SW 1271 (cell line): ENCODE data around the gene ANXA1.

Experiments
- DNase-seq, 2 experiments: peaks; one replicate each; lab custom pipeline; 2025; lab: John Stamatoyannopoulos, UW

The ANXA1 gene

GRCh38 chr9:73151653-73152542 is at the start of gene ANXA1:
ANXA1 (plus strand) TSS chr9:73151865; CDS start chr9:73158536, 6,671 bp downstream.
- peak; percentile 93 to 98 for DNase-seq

DNA sequence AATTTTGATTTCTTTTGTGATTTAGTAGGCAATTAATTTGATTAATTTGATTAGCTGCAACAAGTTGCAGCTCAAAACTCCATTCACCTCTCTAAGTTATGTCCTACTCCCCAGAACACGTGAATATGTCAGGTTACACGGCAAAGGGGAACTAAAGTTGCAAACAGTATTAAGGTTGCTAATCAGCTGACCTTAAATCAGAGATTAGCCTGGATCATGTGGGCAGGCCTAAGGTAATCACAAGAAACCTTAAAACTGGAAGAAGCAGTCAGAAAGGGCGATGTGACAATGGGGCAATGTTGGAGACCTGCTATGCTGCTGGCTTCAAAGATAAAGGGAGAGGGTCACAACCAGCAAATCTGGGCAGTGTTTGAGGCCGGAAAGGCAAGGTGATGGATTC is 47.3 kb upstream of the ANXA1 start:
- no peak for DNase-seq

DNA sequence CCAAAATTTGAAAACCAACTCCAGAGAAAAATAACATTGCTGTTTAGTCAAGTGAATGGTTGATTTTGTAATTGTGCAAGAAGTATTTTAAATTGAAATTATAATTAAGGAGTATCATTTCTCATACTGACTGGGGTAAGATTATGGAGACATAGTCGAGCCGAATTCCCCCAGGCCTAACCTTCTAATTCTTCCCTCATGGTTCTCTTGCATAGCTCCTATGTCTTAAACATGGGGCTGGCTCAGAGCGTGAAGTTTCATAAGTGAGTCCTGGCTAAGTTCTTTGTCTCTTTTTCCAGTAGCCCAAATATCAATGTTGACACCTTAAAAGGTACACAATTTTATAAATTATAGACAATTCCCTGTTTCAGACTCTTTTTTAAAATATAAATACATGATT is 46.7 kb upstream of the ANXA1 start:
- no peak for DNase-seq

DNA sequence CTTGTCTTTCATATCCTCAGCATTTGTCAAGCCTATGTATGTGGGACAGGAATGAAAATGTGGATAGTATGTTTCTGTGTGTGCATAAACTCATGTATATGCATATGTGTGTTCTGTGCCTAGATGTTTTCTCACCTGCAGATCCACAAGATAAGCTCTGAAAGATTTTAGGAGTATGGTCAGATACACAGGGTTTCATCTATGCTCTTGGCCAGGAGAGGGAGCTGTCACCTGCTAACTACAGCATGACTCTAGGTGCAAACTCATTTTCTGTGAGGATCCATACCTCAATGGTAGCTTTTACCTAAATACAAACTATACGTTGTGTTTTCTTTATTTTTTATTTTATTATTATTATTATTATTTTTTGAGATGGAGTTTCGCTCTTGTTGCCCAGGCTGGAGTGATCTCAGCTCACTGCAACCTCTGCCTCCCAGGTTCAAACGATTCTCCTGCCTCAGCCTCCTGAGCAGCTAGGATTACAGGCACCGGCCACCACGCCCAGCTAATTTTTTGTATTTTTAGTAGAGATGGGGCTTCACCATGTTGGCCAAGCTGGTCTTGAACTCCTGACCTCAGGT is 44.1 kb upstream of the ANXA1 start:
- peak; percentile 39 to 71 for DNase-seq

GRCh38 chr9:73114058-73114457 is 37.6 kb upstream of the ANXA1 start:
- DNase-seq = no peak

DNA sequence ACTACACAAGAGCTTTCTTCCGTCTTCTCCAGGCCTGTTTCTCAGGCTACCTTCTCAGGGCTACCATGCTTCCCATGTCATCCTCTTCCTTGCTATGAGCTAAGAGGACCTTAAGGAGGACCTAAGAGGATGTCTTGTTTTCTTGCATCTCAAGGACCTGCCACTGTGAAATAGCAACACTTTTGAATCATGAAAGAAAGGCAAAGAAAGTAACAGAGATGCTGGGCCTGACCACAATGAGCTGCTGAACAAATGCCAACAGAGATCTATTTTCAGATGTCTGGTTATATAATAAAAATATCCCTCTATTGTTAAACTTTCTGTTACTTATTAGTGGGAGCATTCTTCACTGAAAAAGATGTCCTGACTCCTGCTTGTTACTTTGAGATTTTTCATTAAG is 36.7 kb upstream of the ANXA1 start:
- no peak for DNase-seq

GRCh38 chr9:73116031-73116430 is 35.6 kb upstream of the ANXA1 start:
- DNase-seq = no peak

- DNase-seq = no peak
Observed at GRCh38 chr9:73116880-73117279, 34.8 kb upstream of the ANXA1 start.

GRCh38 chr9:73118286-73118685 is 33.4 kb upstream of the ANXA1 start:
- no peak for DNase-seq

GRCh38 chr9:73118898-73119554 is 32.6 kb upstream of the ANXA1 start:
- DNase-seq = peak; percentile 16 to 51

- DNase-seq = no peak
Observed at GRCh38 chr9:73121375-73121935, 30.2 kb upstream of the ANXA1 start.

DNA sequence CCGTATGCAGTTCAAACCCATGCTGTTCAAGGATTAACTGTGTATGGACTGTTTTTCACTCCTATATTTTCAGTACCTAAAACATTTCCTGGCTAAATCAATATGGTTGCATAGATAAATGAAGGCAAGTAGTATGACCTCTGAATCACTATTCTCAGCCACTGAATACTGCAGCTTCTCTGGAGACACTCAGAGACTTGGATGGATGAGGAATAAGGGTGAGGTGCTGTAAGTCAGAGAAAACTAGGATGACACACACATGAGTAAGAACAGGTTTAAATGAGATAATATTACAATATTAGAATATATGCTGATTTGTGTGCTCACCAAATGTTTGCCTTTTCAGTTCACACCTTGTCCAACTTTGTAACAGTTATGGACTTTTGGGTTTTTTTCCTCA is 26.0 kb upstream of the ANXA1 start:
- DNase-seq = no peak

DNA sequence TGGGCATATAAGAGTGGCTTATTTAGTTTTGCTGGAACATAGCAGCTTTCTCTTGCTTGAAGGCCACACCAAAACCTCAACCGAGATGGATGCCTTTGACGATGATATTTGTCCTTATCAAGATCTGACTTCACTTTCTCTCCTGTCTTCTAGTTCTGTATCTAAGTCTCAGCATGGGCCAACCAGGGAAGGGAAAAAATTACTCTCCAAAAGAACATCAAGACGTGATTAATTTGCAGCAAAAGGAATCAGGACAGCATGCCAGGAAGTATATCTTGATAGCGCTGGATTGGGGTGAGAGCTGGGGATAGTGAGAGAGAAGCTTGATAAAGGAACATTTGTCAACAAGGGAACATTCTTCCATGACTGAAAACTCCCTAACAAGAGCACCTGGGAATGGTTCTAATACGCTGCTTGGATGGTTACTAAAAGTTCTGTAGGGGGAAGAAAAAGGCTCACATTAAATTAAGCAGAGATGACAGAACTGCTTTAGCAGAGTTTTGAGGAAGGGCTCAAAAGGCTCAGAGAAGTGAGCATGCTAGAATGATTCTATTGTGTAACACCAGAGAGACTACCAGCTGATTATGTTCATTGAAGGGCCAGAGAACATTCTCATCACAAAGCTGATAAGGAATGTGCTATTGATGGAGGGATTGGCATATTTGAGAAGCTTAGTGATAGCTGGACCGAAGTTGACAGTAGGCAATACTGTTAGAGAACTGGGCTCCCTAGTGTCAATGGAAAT is 21.6 kb upstream of the ANXA1 start:
- no peak for DNase-seq

- no peak for DNase-seq
Observed at GRCh38 chr9:73131461-73131860, 20.2 kb upstream of the ANXA1 start.

GRCh38 chr9:73132034-73132776 is 19.5 kb upstream of the ANXA1 start:
- peak; percentile 80 to 95 for DNase-seq

GRCh38 chr9:73133022-73133651 is 18.5 kb upstream of the ANXA1 start:
- peak in 1 of 2 experiments; percentile 47 for DNase-seq

DNA sequence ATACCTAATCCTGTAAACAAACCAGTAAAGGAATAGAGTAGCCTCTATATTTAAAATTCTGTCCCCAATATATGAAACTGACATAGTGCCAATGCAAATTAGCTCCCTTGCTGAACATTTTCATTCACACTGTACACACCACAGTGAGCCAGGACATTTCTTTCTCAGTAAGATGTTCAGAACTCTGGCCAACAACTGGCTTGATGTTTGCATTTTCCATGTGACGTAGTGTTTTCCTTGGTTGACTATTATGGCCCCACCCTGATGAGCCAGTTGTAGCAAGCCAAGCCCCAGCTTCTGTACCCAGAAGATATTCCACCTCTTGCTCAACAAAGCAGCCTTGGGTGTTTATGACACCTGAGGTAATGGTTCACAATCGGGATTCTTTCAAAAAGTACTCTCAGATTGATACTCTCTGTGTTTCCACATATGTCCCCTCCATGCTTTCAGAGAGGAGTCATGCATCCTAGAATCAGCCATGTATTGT is 17.7 kb upstream of the ANXA1 start:
- no peak for DNase-seq

DNA sequence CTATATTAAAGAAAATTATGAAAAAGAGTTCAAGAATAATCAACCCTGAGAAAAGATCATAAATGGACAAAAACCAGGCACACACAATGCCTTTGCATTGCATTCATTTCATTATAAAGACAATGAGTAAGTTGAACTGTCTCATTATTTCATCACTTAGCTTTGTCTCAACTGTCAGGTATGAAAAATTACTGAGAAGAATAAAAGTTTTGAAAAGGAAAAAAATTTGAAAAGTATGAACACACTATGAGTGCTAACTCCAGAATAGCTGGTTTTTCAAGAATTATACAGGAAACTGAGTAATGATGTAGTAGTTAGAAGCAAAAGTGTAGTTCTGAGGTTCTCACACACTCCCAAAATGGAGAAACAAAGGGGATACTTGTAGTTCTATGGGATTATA is 16.3 kb upstream of the ANXA1 start:
- no peak for DNase-seq

GRCh38 chr9:73137286-73137899 is 14.3 kb upstream of the ANXA1 start:
- no peak for DNase-seq

GRCh38 chr9:73137914-73138313 is 13.8 kb upstream of the ANXA1 start:
- DNase-seq = no peak
